K562 (cell line): Measurements from ENCODE around the gene ELMO3. TPM values are rescaled to one million over a fixed set of nuclear protein-coding genes. Genes with fewer than 3 reads are reported as not detected.

Experiments used
- ATF2 ChIP-seq: sonication (generic); formaldehyde crosslinking; IDR thresholded peaks from 2 replicates; pipeline ENCODE4 v1.8.1; 2022; ENCODE audit warnings: missing genetic modification reagents
- BRF1 ChIP-seq: IDR thresholded peaks from 3 replicates; pipeline ENCODE4 v1.6.1; 2011; ENCODE audit warnings: borderline replicate concordance, mild to moderate bottlenecking; ENCODE audit not compliant: insufficient read length; ENCODE audit errors: extremely low read depth
- CREM ChIP-seq: IDR thresholded peaks from 2 replicates; pipeline ENCODE4 v1.6.1; 2014; ENCODE audit warnings: antibody characterized with exemption, low read depth
- ELF2 ChIP-seq: fragments of 250-450 bp; sonication (Bioruptor Pico); IDR thresholded peaks from 2 replicates; pipeline ENCODE4 v1.5.0; 2021; ENCODE audit warnings: mild to moderate bottlenecking
- ERF ChIP-seq: fragments of 450-650 bp; formaldehyde crosslinking; IDR thresholded peaks from 2 replicates; pipeline ENCODE4 v1.4.0; 2020; ENCODE audit warnings: mild to moderate bottlenecking, mixed read lengths
- FUS ChIP-seq: fragments of 200-400 bp; formaldehyde crosslinking; optimal IDR thresholded peaks from 2 replicates; pipeline ENCODE3; 2017; ENCODE audit warnings: low read depth, low read length
- GATAD2B ChIP-seq: fragments of 450-650 bp; IDR thresholded peaks from 2 replicates; pipeline ENCODE4 v1.6.1; 2017; ENCODE audit warnings: mild to moderate bottlenecking, borderline replicate concordance
- MAFF ChIP-seq: IDR thresholded peaks from 2 replicates; pipeline ENCODE4 v1.6.1; 2012; ENCODE audit warnings: low read length, improper control_type of control experiment
- PHF20 ChIP-seq: fragments of 450-650 bp; IDR thresholded peaks from 2 replicates; pipeline ENCODE4 v1.6.1; 2018; ENCODE audit not compliant: partially characterized antibody
- SREBF1 ChIP-seq: fragments of 150-350 bp; IDR thresholded peaks from 2 replicates; pipeline ENCODE4 v1.6.1; 2014; ENCODE audit warnings: antibody characterized with exemption, low read depth, low read length, borderline replicate concordance
- TFAM ChIP-seq: fragments of 250-450 bp; sonication (Bioruptor Pico); conservative IDR thresholded peaks from 2 replicates; pipeline ENCODE4 v1.5.0; 2021; ENCODE audit warnings: mild to moderate bottlenecking, moderate library complexity
- YY1 ChIP-seq, 3 experiments: IDR thresholded peaks; 2 replicates each; pipeline ENCODE4 v1.6.1; 2011; ENCODE audit warnings: low read length in 2 of 3, mild to moderate bottlenecking in 2 of 3, moderate library complexity in 2 of 3, borderline replicate concordance in 1 of 3, control low read depth in 1 of 3, low read depth in 1 of 3; ENCODE audit not compliant: insufficient read depth in 3 of 3, insufficient replicate concordance in 2 of 3, control insufficient read depth in 1 of 3, insufficient read length in 1 of 3; ENCODE audit errors: extremely low read depth in 1 of 3
- polyA plus RNA-seq, 8 experiments: library from polyadenylated mRNA; depleted of rRNA in 4 of 8; stranded (reverse) in 5 of 8; unstranded in 3 of 8; fragments of >200 nt; fragmentation: Nextera tagmentation in 2 of 8; fragmentation: Illumina TruSeq in 1 of 8; extraction: Ambion mirVana in 2 of 8; extraction: Trizol in 1 of 8; gene quantifications; 2 replicates each; pipeline versions ENCODE4 v1.2.1 to v1.2.3, GENCODE V29; 2011 to 2014; ENCODE audit warnings: inconsistent platforms in 1 of 8, missing spikeins in 1 of 8
- total RNA-seq, 7 experiments: library from RNA; depleted of rRNA in 6 of 7; stranded (reverse); fragments of >200 nt in 6 of 7; fragmentation: Illumina TruSeq in 2 of 7; extraction: Trizol in 2 of 7; gene quantifications; 2 replicates each; pipeline versions ENCODE4 v1.2.1 to v1.2.3, GENCODE V29; 2011 to 2021; ENCODE audit warnings: low replicate concordance in 1 of 7
- TF ChIP-seq, protein P1 (sequence below), 2 experiments: IDR thresholded peaks in 1 of 2; conservative IDR thresholded peaks in 1 of 2; 2 replicates each; pipeline ENCODE4 v1.6.1; 2016; ENCODE audit warnings: low read depth in 2 of 2, mild to moderate bottlenecking in 1 of 2, missing compliant biosample characterization in 1 of 2, missing genetic modification characterization in 1 of 2, moderate library complexity in 1 of 2
- TF ChIP-seq, protein P2 (sequence below): fragments of 450-650 bp; IDR thresholded peaks from 2 replicates; pipeline ENCODE4 v1.6.1; 2016; ENCODE audit warnings: low read depth

ELMO3 gene
- total and polyA plus RNA-seq, 9 of the 15 experiments (the other 6 are each of a cell fraction or from before 2014, with no cell fraction given) = 0.04 to 5.1 (median 1.5) TPM

DNA sequence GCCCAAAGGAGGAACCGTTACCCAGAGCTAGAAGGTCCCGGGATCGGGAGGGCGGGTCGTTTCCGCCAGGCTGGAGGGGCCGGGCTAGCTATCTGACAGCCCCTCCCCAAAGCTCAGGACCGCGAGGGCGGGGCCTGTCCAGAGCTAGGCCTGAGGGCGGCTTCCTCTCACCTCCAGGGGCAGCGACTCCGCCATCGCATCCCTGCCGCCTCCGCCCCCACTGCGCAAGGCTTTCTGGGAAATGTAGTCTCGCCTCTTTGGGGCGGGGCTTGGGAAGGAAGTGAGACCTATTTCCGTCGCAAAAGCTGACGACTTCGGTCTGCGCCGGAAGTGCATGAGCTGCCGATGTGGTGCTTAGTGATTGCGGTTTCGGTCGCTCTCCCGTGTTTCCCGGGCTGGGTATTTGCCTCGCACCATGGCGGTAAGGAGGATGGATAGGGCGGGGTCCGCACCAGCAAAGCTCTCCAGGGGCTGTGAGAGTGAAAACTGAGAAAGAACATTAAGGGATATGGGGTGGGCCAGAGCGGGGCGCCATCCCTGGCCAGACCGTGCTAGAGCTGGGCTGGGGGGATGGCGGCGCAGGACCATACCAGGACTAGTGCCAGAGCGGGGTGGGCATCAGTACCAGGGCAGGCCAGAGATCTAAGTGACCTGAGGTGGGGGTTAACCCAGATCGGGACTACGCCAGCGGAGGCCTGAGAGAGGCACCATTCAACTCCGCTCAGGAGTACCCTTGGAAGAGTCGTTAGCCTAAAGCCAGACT, 28.1 kb downstream of the ELMO3 start, which contains the start of gene TMEM208 (continued):
- TF ChIP-seq, protein P1, sequence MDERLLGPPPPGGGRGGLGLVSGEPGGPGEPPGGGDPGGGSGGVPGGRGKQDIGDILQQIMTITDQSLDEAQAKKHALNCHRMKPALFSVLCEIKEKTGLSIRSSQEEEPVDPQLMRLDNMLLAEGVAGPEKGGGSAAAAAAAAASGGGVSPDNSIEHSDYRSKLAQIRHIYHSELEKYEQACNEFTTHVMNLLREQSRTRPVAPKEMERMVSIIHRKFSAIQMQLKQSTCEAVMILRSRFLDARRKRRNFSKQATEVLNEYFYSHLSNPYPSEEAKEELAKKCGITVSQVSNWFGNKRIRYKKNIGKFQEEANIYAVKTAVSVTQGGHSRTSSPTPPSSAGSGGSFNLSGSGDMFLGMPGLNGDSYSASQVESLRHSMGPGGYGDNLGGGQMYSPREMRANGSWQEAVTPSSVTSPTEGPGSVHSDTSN (CRISPR knock-in tag; IDR thresholded peaks at IDR 0.05; ENCODE audit: low read depth) = no peak
- TF ChIP-seq, protein P1 (tag; conservative IDR thresholded peaks at IDR 0.05; ENCODE audit: low read depth) = no peak
- peak; percentile 77; the same call in 1 of the 2 replicates for TF ChIP-seq SREBF1
- TF ChIP-seq, protein P2, sequence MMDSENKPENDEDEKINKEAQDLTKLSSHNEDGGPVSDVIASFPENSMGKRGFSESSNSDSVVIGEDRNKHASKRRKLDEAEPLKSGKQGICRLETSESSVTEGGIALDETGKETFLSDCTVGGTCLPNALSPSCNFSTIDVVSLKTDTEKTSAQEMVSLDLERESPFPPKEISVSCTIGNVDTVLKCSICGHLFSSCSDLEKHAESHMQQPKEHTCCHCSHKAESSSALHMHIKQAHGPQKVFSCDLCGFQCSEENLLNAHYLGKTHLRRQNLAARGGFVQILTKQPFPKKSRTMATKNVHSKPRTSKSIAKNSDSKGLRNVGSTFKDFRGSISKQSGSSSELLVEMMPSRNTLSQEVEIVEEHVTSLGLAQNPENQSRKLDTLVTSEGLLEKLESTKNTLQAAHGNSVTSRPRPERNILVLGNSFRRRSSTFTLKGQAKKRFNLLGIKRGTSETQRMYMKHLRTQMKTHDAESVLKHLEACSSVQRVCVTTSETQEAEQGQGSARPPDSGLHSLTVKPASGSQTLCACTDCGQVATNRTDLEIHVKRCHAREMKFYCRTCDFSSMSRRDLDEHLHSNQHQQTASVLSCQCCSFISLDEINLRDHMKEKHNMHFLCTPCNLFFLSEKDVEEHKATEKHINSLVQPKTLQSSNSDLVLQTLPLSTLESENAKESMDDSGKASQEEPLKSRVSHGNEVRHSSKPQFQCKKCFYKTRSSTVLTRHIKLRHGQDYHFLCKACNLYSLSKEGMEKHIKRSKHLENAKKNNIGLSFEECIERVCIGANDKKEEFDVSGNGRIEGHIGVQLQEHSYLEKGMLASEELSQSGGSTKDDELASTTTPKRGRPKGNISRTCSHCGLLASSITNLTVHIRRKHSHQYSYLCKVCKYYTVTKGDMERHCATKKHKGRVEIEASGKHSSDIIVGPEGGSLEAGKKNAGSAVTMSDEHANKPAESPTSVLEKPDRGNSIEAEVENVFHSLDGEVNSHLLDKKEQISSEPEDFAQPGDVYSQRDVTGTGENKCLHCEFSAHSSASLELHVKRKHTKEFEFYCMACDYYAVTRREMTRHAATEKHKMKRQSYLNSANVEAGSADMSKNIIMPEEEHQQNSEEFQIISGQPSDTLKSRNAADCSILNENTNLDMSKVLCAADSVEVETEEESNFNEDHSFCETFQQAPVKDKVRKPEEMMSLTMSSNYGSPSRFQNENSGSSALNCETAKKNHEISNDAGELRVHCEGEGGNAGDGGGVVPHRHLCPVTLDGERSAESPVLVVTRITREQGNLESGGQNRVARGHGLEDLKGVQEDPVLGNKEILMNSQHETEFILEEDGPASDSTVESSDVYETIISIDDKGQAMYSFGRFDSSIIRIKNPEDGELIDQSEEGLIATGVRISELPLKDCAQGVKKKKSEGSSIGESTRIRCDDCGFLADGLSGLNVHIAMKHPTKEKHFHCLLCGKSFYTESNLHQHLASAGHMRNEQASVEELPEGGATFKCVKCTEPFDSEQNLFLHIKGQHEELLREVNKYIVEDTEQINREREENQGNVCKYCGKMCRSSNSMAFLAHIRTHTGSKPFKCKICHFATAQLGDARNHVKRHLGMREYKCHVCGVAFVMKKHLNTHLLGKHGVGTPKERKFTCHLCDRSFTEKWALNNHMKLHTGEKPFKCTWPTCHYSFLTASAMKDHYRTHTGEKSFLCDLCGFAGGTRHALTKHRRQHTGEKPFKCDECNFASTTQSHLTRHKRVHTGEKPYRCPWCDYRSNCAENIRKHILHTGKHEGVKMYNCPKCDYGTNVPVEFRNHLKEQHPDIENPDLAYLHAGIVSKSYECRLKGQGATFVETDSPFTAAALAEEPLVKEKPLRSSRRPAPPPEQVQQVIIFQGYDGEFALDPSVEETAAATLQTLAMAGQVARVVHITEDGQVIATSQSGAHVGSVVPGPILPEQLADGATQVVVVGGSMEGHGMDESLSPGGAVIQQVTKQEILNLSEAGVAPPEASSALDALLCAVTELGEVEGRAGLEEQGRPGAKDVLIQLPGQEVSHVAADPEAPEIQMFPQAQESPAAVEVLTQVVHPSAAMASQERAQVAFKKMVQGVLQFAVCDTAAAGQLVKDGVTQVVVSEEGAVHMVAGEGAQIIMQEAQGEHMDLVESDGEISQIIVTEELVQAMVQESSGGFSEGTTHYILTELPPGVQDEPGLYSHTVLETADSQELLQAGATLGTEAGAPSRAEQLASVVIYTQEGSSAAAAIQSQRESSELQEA = no peak
- no peak for TF ChIP-seq GATAD2B
- peak; percentile 100 for TF ChIP-seq ELF2 (CRISPR knock-in tag)
- 0 out of 2 replicates have a peak, but pooled peaks have one; percentile 16 for TF ChIP-seq ERF (CRISPR knock-in tag)
- peak; percentile 55 to 90 (median 86) for TF ChIP-seq YY1 (IDR thresholded peaks at IDR 0.05; ENCODE audit: borderline replicate concordance in 1 of 3, control insufficient read depth in 1 of 3, extremely low read depth in 1 of 3, insufficient read depth in 3 of 3, insufficient read length in 1 of 3, insufficient replicate concordance in 2 of 3, low read depth in 1 of 3, low read length in 2 of 3)
- no peak for TF ChIP-seq FUS
- TF ChIP-seq TFAM (CRISPR knock-in tag) = no peak
- TF ChIP-seq MAFF = no peak
- TF ChIP-seq CREM = peak; percentile 100
- TF ChIP-seq BRF1 = no peak
- peak; percentile 100 for TF ChIP-seq PHF20
- no peak for TF ChIP-seq ATF2 (CRISPR knock-in tag)
